H1 (cell line): ENCODE data around the gene ABCC4. TPM values are rescaled to one million over a fixed set of nuclear protein-coding genes. Genes with fewer than 3 reads are reported as not detected.

Experiments
- CTCF ChIA-PET: fragments of 300-600 bp; sonication (Branson Sonifier 250); formaldehyde crosslinking; loops from one replicate; lab custom pipeline; 2021; ENCODE audit not compliant: partially characterized antibody; lab: Charles Lee
- POLR2A ChIA-PET: fragments of 300-600 bp; sonication (Branson Sonifier 250); formaldehyde crosslinking; loops from one replicate; lab custom pipeline; 2021; ENCODE audit warnings: inconsistent platforms; ENCODE audit not compliant: partially characterized antibody; lab: Charles Lee
- DNase-seq, 2 experiments: peaks; one replicate each; pipeline versions ENCODE4 v3.0.0 to v3.0.0-alpha.2; 2010 to 2022; ENCODE audit warnings: low spot score in 2 of 2, low read depth in 1 of 2, mixed read lengths in 1 of 2
- FAIRE-seq: peaks from 2 replicates; lab custom pipeline; 2011; peaks lifted over from hg19 to GRCh38; lab: Jason Lieb, UNC
- H2AFZ ChIP-seq: 2 replicates; pipeline ENCODE4 v1.8.1; 2012; ENCODE audit warnings: low read length, inconsistent platforms
- H2AK5ac ChIP-seq: 2 replicates; pipeline ENCODE4 v1.6.1; 2013; ENCODE audit warnings: low read depth, low read length
- H2BK120ac ChIP-seq: replicated peaks from 2 replicates; pipeline ENCODE3; 2013; ENCODE audit warnings: low read depth, low read length, inconsistent platforms
- H2BK12ac ChIP-seq: 2 replicates; pipeline ENCODE4 v1.6.1; 2013; ENCODE audit warnings: low read depth, low read length
- H2BK15ac ChIP-seq: 2 replicates; pipeline ENCODE4 v1.6.1; 2013; ENCODE audit warnings: low read length
- H2BK20ac ChIP-seq: 2 replicates; pipeline ENCODE4 v1.6.1; 2013; ENCODE audit warnings: low read length
- H2BK5ac ChIP-seq: 2 replicates; pipeline ENCODE4 v1.6.1; 2013; ENCODE audit warnings: low read depth, low read length
- H3K14ac ChIP-seq: 2 replicates; pipeline ENCODE4 v1.6.1; 2013; ENCODE audit warnings: inconsistent platforms; ENCODE audit not compliant: insufficient read length
- H3K18ac ChIP-seq: 2 replicates; pipeline ENCODE4 v1.6.1; 2013; ENCODE audit warnings: low read length; ENCODE audit errors: extremely low read depth
- H3K23ac ChIP-seq: 2 replicates; pipeline ENCODE4 v1.6.1; 2013; ENCODE audit warnings: inconsistent platforms; ENCODE audit not compliant: insufficient read length
- H3K23me2 ChIP-seq: 2 replicates; pipeline ENCODE4 v1.6.1; 2013; ENCODE audit warnings: low read depth, low read length
- H3K27ac ChIP-seq: 2 replicates; pipeline ENCODE4 v1.6.1; 2011; ENCODE audit warnings: low read depth, low read length, inconsistent platforms
- H3K27me3 ChIP-seq, 4 experiments: replicated peaks in 1 of 4; 1 replicate in 1 of 4; 2 replicates in 3 of 4; pipeline versions ENCODE4 v1.6.1 to v1.8.1; 2011 to 2013; ENCODE audit warnings: low read length in 3 of 4, mild to moderate bottlenecking in 3 of 4, inconsistent platforms in 2 of 4, mixed read lengths in 2 of 4, moderate library complexity in 1 of 4; ENCODE audit not compliant: control insufficient read depth in 3 of 4, insufficient read depth in 3 of 4; ENCODE audit errors: extremely low read depth in 1 of 4
- H3K36me3 ChIP-seq, 4 experiments: 2 replicates each; pipeline versions ENCODE4 v1.6.1 to v1.8.1; 2011 to 2013; ENCODE audit warnings: mild to moderate bottlenecking in 4 of 4, low read length in 3 of 4, moderate library complexity in 2 of 4, control low read depth in 1 of 4, inconsistent platforms in 1 of 4; ENCODE audit not compliant: insufficient read depth in 4 of 4, control insufficient read depth in 2 of 4
- H3K4ac ChIP-seq: replicated peaks from 2 replicates; pipeline ENCODE3; 2013; ENCODE audit warnings: low read length, low read depth, mixed read lengths, inconsistent platforms; ENCODE audit not compliant: insufficient read length
- H3K4me1 ChIP-seq, 4 experiments: replicated peaks in 1 of 4; 1 replicate in 1 of 4; 2 replicates in 3 of 4; pipeline versions ENCODE4 v1.6.1 to v1.8.1; 2011 to 2013; ENCODE audit warnings: low read length in 3 of 4, inconsistent platforms in 2 of 4, mixed read lengths in 1 of 4; ENCODE audit not compliant: insufficient read depth in 4 of 4, control insufficient read depth in 3 of 4
- H3K4me2 ChIP-seq, 2 experiments: 2 replicates each; pipeline versions ENCODE4 v1.6.1 to v1.8.1; 2011 to 2013; ENCODE audit warnings: low read depth in 2 of 2, low read length in 2 of 2, control low read depth in 1 of 2, inconsistent platforms in 1 of 2, mild to moderate bottlenecking in 1 of 2; ENCODE audit not compliant: insufficient read depth in 1 of 2
- H3K4me3 ChIP-seq, 4 experiments: fragments of 200-600, 300-600 bp in 1 of 4; sonication (generic), shearing (Covaris generic), sonication (Bioruptor Twin) in 1 of 4; 2 replicates each; pipeline versions ENCODE4 v1.5.1 to v1.8.1; 2011 to 2016; ENCODE audit warnings: low read length in 4 of 4, low read depth in 3 of 4, control low read depth in 2 of 4, inconsistent platforms in 2 of 4, mild to moderate bottlenecking in 2 of 4, mixed read lengths in 1 of 4, moderate library complexity in 1 of 4; ENCODE audit not compliant: insufficient read depth in 2 of 4; ENCODE audit errors: extremely low read depth in 1 of 4
- H3K56ac ChIP-seq: replicated peaks from 2 replicates; pipeline ENCODE3; 2013; ENCODE audit warnings: low read depth, mild to moderate bottlenecking, mixed read lengths, low read length, inconsistent platforms; ENCODE audit not compliant: insufficient read length
- H3K79me1 ChIP-seq: 2 replicates; pipeline ENCODE4 v1.6.1; 2013; ENCODE audit warnings: low read depth, low read length, control low read depth
- H3K79me2 ChIP-seq, 2 experiments: 2 replicates each; pipeline versions ENCODE4 v1.6.1 to v1.8.1; 2012 to 2013; ENCODE audit warnings: low read length in 2 of 2, mild to moderate bottlenecking in 2 of 2, inconsistent platforms in 1 of 2; ENCODE audit not compliant: insufficient read depth in 2 of 2, control insufficient read depth in 1 of 2
- H3K9ac ChIP-seq, 4 experiments: replicated peaks in 1 of 4; 1 replicate in 1 of 4; 2 replicates in 3 of 4; pipeline versions ENCODE4 v1.6.1 to v1.8.1; 2011 to 2013; ENCODE audit warnings: low read depth in 3 of 4, low read length in 3 of 4, control low read depth in 2 of 4, mild to moderate bottlenecking in 2 of 4, moderate library complexity in 2 of 4, inconsistent platforms in 1 of 4; ENCODE audit errors: extremely low read depth in 1 of 4
- H3K9me3 ChIP-seq, 2 experiments: 2 replicates each; pipeline versions ENCODE4 v1.6.1 to v1.8.1; 2012 to 2013; ENCODE audit warnings: mild to moderate bottlenecking in 2 of 2, moderate library complexity in 2 of 2, control low read depth in 1 of 2, inconsistent platforms in 1 of 2, low read depth in 1 of 2, low read length in 1 of 2, mixed read lengths in 1 of 2; ENCODE audit not compliant: insufficient read depth in 2 of 2
- H4K20me1 ChIP-seq, 2 experiments: replicated peaks in 1 of 2; 2 replicates each; pipeline versions ENCODE3 to v1.8.1; 2011 to 2013; ENCODE audit warnings: inconsistent platforms in 2 of 2, low read length in 2 of 2, mild to moderate bottlenecking in 1 of 2; ENCODE audit not compliant: insufficient read depth in 2 of 2, control insufficient read depth in 1 of 2
- H4K5ac ChIP-seq: 2 replicates; pipeline ENCODE4 v1.6.1; 2013; ENCODE audit warnings: low read length, low read depth, mixed read lengths, inconsistent platforms; ENCODE audit not compliant: insufficient read length
- H4K8ac ChIP-seq: 2 replicates; pipeline ENCODE4 v1.8.0; 2013; ENCODE audit warnings: mild to moderate bottlenecking, moderate library complexity, low read length, inconsistent platforms; ENCODE audit not compliant: insufficient read depth; ENCODE audit errors: extremely low read depth
- H4K91ac ChIP-seq: replicated peaks from 2 replicates; pipeline ENCODE3; 2013; ENCODE audit warnings: low read length, mixed read lengths, inconsistent platforms; ENCODE audit not compliant: insufficient read length
- ATF2 ChIP-seq: IDR thresholded peaks from 2 replicates; pipeline ENCODE4 v1.6.1; 2012; ENCODE audit warnings: low read length, inconsistent platforms
- CEBPB ChIP-seq: IDR thresholded peaks from 2 replicates; pipeline ENCODE4 v1.6.1; 2012; ENCODE audit warnings: low read depth, low read length
- FOSL1 ChIP-seq: IDR thresholded peaks from 2 replicates; pipeline ENCODE4 v1.6.1; 2011; ENCODE audit warnings: mild to moderate bottlenecking, low read depth, low read length, moderate library complexity; ENCODE audit not compliant: insufficient read depth
- GABPA ChIP-seq: IDR thresholded peaks from 2 replicates; pipeline ENCODE4 v1.6.1; 2011; ENCODE audit warnings: mild to moderate bottlenecking, low read length, moderate library complexity, borderline replicate concordance; ENCODE audit not compliant: insufficient read depth
- JUN ChIP-seq: IDR thresholded peaks from 2 replicates; pipeline ENCODE4 v1.6.1; 2011; ENCODE audit warnings: low read depth, mild to moderate bottlenecking, improper control_type of control experiment, low read length
- MAFK ChIP-seq: IDR thresholded peaks from 2 replicates; pipeline ENCODE4 v1.6.1; 2012; ENCODE audit warnings: low read depth, mild to moderate bottlenecking, improper control_type of control experiment, low read length
- POLR2A ChIP-seq, 2 experiments: IDR thresholded peaks; 1 replicate in 1 of 2; 2 replicates in 1 of 2; pipeline ENCODE4 v1.6.1; 2011; ENCODE audit warnings: low read depth in 2 of 2, low read length in 2 of 2, mild to moderate bottlenecking in 2 of 2; ENCODE audit errors: control extremely low read depth in 1 of 2
- TAF7 ChIP-seq: optimal IDR thresholded peaks from 2 replicates; pipeline ENCODE3; 2011; ENCODE audit warnings: low read depth, mild to moderate bottlenecking, inconsistent platforms, low read length, moderate library complexity, borderline replicate concordance
- WGBS, 2 experiments: shearing (Covaris generic) in 1 of 2; methylation state at CpG; one replicate each; pipeline versions ENCODE4 v1.1.6 to v1.1.7; 2013 to 2015; ENCODE audit warnings: low lambda C conversion rate in 2 of 2, mixed read lengths in 2 of 2, inconsistent platforms in 1 of 2, low coverage in 1 of 2, missing lambda C conversion rate in 1 of 2; ENCODE audit not compliant: insufficient replicate concordance in 2 of 2, insufficient coverage in 1 of 2, insufficient read length in 1 of 2; ENCODE audit errors: extremely low coverage in 1 of 2, missing lambda C conversion rate in 1 of 2; 5-methylcytosine and 5-hydroxymethylcytosine counted together
- polyA plus RNA-seq, 7 experiments: library from polyadenylated mRNA; depleted of rRNA in 3 of 7; stranded (reverse) in 5 of 7; unstranded in 2 of 7; fragments of >200 nt in 5 of 7; fragments of 200-250 nt in 2 of 7; gene quantifications; 1 replicate in 5 of 7; 2 replicates in 1 of 7; 4 replicates in 1 of 7; pipeline versions ENCODE4 v1.2.1 to v1.2.3, GENCODE V29; 2011 to 2013; ENCODE audit warnings: missing spikeins in 2 of 7, mixed read lengths in 2 of 7
- total RNA-seq: library from RNA; stranded (reverse); fragmentation: NEBNext Ultra II Directional; extraction: Animal tissue kit (Norgen Biotek cat#: 25700); gene quantifications from 2 replicates; pipeline ENCODE4 v1.2.1, GENCODE V29; 2021

The ABCC4 gene
- total and polyA plus RNA-seq, 2 of the 8 experiments (the other 6 are each of a cell fraction or from before 2014, with no cell fraction given): 4.0 to 14.1 TPM

DNA sequence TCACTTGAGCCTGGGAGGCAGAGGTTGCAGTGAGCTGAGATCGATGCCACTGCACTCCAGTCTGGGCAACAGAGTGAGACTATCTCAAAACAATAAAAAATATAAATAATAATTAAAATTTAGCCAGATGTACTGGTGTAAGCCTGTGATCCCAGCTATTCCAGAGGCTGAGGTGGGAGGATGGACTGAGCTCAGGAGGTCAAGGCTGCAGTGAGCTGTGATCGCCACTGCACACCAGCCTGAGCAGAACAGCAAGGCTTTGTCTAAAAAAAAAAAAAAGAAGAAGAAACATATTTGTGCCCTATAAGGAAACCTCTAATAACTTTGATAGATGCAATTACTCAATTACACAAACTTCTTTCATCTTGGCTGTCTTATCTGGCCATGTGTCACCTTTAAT, 52.3 kb downstream of the ABCC4 start:
- H2BK20ac ChIP-seq: no peak overlapping the region
- no peaks in the 10 kb centered on the region for H3K4me1 ChIP-seq
- no peak for TF ChIP-seq JUN
- TF ChIP-seq GABPA: no peak
- no peak for TF ChIP-seq FOSL1
- no peak for TF ChIP-seq TAF7
- TF ChIP-seq CEBPB: no peak
- TF ChIP-seq POLR2A (IDR thresholded peaks at IDR 0.05; ENCODE audit: control extremely low read depth in 1 of 2, low read depth in 2 of 2, low read length in 2 of 2): no peak
- TF ChIP-seq ATF2: no peak
- no peak for TF ChIP-seq MAFK
- DNase-seq (no peak), FAIRE-seq (no peak)
- no peak overlapping the region for H3K4me2 ChIP-seq
- no peak overlapping the region for H2BK5ac ChIP-seq
- no peak overlapping the region for H2BK120ac ChIP-seq
- H3K4ac ChIP-seq: no peak overlapping the region
- H3K4me3 ChIP-seq: no peak overlapping the region
- POLR2A ChIA-PET: no interaction called here
- no peak overlapping the region for H2AK5ac ChIP-seq
- no peaks in the 10 kb centered on the region for H3K79me2 ChIP-seq
- H3K56ac ChIP-seq: no peak overlapping the region
- no peak overlapping the region for H3K18ac ChIP-seq
- CTCF ChIA-PET: interaction anchor here (0.6 to 2.1 kb wide), 3 partner anchors 13 to 308 kb away, joined by 3 to 6 read pairs (median 3); no protein-coding TSS in a partner anchor
- no peak overlapping the region for H4K5ac ChIP-seq
- no peak overlapping the region for H3K14ac ChIP-seq
- 97% methylated on average over 2 of the region's 2 CpGs; no CpG with 5 or more reads in 1 of the 2 experiments for WGBS, 2 experiments
- H3K23ac ChIP-seq: no peak overlapping the region
- H4K91ac ChIP-seq: no peak overlapping the region
- no peaks in the 10 kb centered on the region for H3K23me2 ChIP-seq
- no peak overlapping the region for H2BK12ac ChIP-seq
- no peaks in the 10 kb centered on the region; the same call in 1 of the 2 replicates for H3K79me1 ChIP-seq
- no peak overlapping the region for H3K9ac ChIP-seq
- no peak overlapping the region for H2AFZ ChIP-seq
- H3K27me3 ChIP-seq: no peaks in the 10 kb centered on the region
- H2BK15ac ChIP-seq: no peak overlapping the region
- no peak overlapping the region for H4K8ac ChIP-seq
- no peak overlapping the region for H3K27ac ChIP-seq
- no peaks in the 10 kb centered on the region for H3K36me3 ChIP-seq
- H3K9me3 ChIP-seq: no peaks in the 10 kb centered on the region
- no peaks in the 10 kb centered on the region for H4K20me1 ChIP-seq
